Spleen (tissue), 11 donors: ENCODE results near the gene PTPRN2. TPM values are rescaled to one million over a fixed set of nuclear protein-coding genes. Genes with fewer than 3 reads are reported as not detected.

Experiments
- DNase-seq: peaks from one replicate; pipeline ENCODE4 v3.0.0-alpha.2; 2020
- H3K27ac ChIP-seq, 8 donors: fragments of 200-600 bp; sonication (generic) in 7 of 8; 1 replicate in 4 of 8; 2 replicates in 4 of 8; pipeline versions ENCODE4 v1.5.0 to v1.8.0; 2016 to 2021; ENCODE audit warnings: inconsistent platforms in 4 of 8, mild to moderate bottlenecking in 4 of 8, moderate library complexity in 1 of 8
- H3K27me3 ChIP-seq, 7 donors: fragments of 200-600 bp; sonication (generic) in 6 of 7; replicated peaks in 1 of 7; 1 replicate in 4 of 7; 2 replicates in 3 of 7; pipeline versions ENCODE4 v1.5.0 to v1.8.0; 2016 to 2021; ENCODE audit warnings: inconsistent platforms in 3 of 7, mild to moderate bottlenecking in 1 of 7
- H3K36me3 ChIP-seq, 6 donors: fragments of 200-600 bp; sonication (generic) in 5 of 6; 1 replicate in 4 of 6; 2 replicates in 2 of 6; pipeline versions ENCODE4 v1.5.0 to v1.8.0; 2016 to 2021; ENCODE audit warnings: inconsistent platforms in 2 of 6
- H3K4me1 ChIP-seq, 6 donors: fragments of 200-600 bp; sonication (generic) in 5 of 6; 1 replicate in 3 of 6; 2 replicates in 3 of 6; pipeline versions ENCODE4 v1.5.0 to v1.8.0; 2016 to 2021; ENCODE audit warnings: inconsistent platforms in 3 of 6
- H3K4me3 ChIP-seq, 8 donors: fragments of 200-600 bp; sonication (generic) in 7 of 8; 1 replicate in 4 of 8; 2 replicates in 4 of 8; pipeline versions ENCODE4 v1.5.0 to v1.8.0; 2016 to 2021; ENCODE audit warnings: inconsistent platforms in 4 of 8, mild to moderate bottlenecking in 4 of 8, moderate library complexity in 2 of 8
- H3K9me3 ChIP-seq, 8 donors: fragments of 200-600 bp; sonication (generic) in 7 of 8; 1 replicate in 4 of 8; 2 replicates in 4 of 8; pipeline versions ENCODE4 v1.5.0 to v1.8.0; 2016 to 2021; ENCODE audit warnings: inconsistent platforms in 4 of 8
- POLR2A ChIP-seq, 3 donors: fragments of 450-650 bp; IDR thresholded peaks; one replicate each; pipeline ENCODE4 v1.5.1; 2017; ENCODE audit warnings: antibody characterized with exemption in 3 of 3, mild to moderate bottlenecking in 1 of 3
- POLR2AphosphoS5 ChIP-seq, 3 donors: sonication (generic); formaldehyde crosslinking; IDR thresholded peaks; one replicate each; pipeline ENCODE4 v1.5.1; 2017; ENCODE audit warnings: antibody characterized with exemption in 3 of 3
- WGBS, 5 donors: extraction: QIAGEN DNeasy Blood & Tissue Kit in 3 of 5; methylation state at CpG; one replicate each; pipeline versions ENCODE4 v1.1.5 to v1.1.7; 2013 to 2018; 5-methylcytosine and 5-hydroxymethylcytosine counted together
- intact Hi-C: fragments of 100-400 bp; cut with DNase I; formaldehyde crosslinking; loops from one replicate; pipeline ENCODE4 v1.15.0; 2023; ENCODE audit warnings: low total_unique reads
- polyA plus RNA-seq, 3 donors: library from polyadenylated mRNA; stranded (reverse); fragments of 200-250 nt; gene quantifications; one replicate each; pipeline ENCODE4 v1.2.1, GENCODE V29; 2013
- total RNA-seq, 7 donors: library from RNA; depleted of rRNA in 3 of 7; stranded (reverse); fragments of >200 nt in 3 of 7; fragmentation: NEBNext Ultra II Directional in 4 of 7; extraction: Animal tissue kit (Norgen Biotek cat#: 25700) in 4 of 7; gene quantifications; one replicate each; pipeline versions ENCODE4 v1.1.0 to v1.2.1, GENCODE V29; 2016 to 2021
- TF ChIP-seq, protein P1 (sequence below), 11 experiments: fragments of 200-600 bp in 7 of 11; fragments of 450-650 bp in 4 of 11; sonication (generic) in 4 of 11; IDR thresholded peaks in 8 of 11; conservative IDR thresholded peaks in 3 of 11; 1 replicate in 7 of 11; 2 replicates in 4 of 11; pipeline versions ENCODE4 v1.4.0 to v1.8.0; 2016 to 2021; ENCODE audit warnings: antibody characterized with exemption in 11 of 11, inconsistent platforms in 4 of 11, mild to moderate bottlenecking in 1 of 11
- donor health status: healthy with polysubstance abuse.
- donor health status: DM: no; HTN: no; CAD: no; lungs with moderate emphysema.
- donor health status: DM: no; HTN: no; CAD: no.
- donor health status: Bipolar disorder and iron deficiency.
- donor health status: healthy.
- donor health status: DM: no; HTN: no; CAD: no.
- donor health status: DM: yes; HTN: yes; CAD: no.

Gene PTPRN2
- total and polyA plus RNA-seq, 10 donors = 7.0 to 22.8 (median 16.8) TPM

DNA sequence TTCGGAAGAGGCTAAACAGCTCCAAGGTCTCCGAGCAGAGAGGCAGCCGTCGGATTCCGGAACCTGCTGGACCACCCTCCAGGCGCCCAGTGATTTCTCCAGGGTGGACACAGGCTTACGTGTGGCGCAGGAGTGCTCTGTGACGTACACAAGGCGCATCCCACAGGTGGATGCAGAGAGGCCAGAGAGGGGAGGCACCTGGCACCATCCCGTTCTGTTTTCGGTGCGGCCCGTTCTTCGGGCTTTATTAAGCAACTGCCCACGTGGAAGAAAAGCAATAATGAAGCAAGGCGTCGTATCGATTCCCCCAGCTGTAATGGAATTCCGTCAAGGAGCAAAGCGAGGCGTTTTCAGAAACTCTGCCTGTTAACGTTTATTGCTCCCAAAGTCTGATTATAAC, 163.6 kb downstream of the PTPRN2 start:
- H3K36me3 ChIP-seq = no peaks in the 10 kb centered on the region
- H3K9me3 ChIP-seq = no peaks in the 10 kb centered on the region
- TF ChIP-seq POLR2A (IDR thresholded peaks at IDR 0.05) = no peak
- TF ChIP-seq, protein P1, sequence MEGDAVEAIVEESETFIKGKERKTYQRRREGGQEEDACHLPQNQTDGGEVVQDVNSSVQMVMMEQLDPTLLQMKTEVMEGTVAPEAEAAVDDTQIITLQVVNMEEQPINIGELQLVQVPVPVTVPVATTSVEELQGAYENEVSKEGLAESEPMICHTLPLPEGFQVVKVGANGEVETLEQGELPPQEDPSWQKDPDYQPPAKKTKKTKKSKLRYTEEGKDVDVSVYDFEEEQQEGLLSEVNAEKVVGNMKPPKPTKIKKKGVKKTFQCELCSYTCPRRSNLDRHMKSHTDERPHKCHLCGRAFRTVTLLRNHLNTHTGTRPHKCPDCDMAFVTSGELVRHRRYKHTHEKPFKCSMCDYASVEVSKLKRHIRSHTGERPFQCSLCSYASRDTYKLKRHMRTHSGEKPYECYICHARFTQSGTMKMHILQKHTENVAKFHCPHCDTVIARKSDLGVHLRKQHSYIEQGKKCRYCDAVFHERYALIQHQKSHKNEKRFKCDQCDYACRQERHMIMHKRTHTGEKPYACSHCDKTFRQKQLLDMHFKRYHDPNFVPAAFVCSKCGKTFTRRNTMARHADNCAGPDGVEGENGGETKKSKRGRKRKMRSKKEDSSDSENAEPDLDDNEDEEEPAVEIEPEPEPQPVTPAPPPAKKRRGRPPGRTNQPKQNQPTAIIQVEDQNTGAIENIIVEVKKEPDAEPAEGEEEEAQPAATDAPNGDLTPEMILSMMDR (IDR thresholded peaks at IDR 0.05 in 8 of 11, conservative IDR thresholded peaks at IDR 0.05 in 3 of 11) = no peak
- no peaks in the 10 kb centered on the region for H3K27me3 ChIP-seq
- WGBS, 5 donors = 89 to 96% (median 94%) methylated on average over 23 of the region's 23 CpGs
- intact Hi-C loops = no loop called here
- H3K4me3 ChIP-seq = no peak overlapping the region
- no peak for DNase-seq
- H3K27ac ChIP-seq = no peak overlapping the region
- H3K4me1 ChIP-seq = no peaks in the 10 kb centered on the region

DNA sequence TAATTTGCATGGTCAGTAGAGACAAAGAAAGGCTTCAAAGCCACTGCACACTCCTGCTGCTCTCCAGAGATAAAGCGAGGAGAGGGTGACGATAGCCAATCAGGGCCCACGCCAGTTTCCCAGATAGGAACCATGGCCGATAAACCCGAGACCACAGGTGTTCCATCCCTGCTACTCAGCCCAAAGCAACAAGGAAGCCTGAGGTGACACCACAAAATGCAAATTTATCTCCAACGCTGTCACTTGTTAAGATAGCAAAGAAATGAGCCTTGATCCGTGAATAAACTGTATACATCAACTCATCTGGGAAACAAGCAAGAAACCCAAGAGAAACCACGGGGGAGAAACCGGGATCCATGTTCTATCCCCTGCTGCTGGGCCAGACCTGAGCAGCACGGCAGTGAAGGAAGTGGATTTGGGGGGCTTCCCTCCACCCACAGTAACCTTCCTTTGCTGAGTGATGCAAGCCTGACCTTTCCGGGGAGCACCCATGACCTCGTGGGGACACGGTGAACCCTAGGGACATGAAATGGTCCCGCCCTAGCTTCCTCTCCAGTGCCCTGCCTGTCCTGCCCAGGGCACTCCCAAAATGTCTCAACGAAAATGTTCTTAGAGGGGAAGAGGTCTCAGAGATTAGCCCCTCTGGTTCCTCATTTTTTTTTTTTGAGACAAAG, 164.6 kb downstream of the PTPRN2 start:
- H3K4me3 ChIP-seq = no peak overlapping the region
- H3K4me1 ChIP-seq = no peaks in the 10 kb centered on the region
- no peak for TF ChIP-seq POLR2AphosphoS5 (IDR thresholded peaks at IDR 0.05)
- WGBS, 5 donors = 61 to 71% (median 62%) methylated on average over 15 of the region's 15 CpGs
- no peak for DNase-seq
- no peaks in the 10 kb centered on the region for H3K36me3 ChIP-seq
- H3K9me3 ChIP-seq = no peaks in the 10 kb centered on the region
- no peaks in the 10 kb centered on the region for H3K27me3 ChIP-seq
- no peak overlapping the region for H3K27ac ChIP-seq
- intact Hi-C loops = no loop called here

DNA sequence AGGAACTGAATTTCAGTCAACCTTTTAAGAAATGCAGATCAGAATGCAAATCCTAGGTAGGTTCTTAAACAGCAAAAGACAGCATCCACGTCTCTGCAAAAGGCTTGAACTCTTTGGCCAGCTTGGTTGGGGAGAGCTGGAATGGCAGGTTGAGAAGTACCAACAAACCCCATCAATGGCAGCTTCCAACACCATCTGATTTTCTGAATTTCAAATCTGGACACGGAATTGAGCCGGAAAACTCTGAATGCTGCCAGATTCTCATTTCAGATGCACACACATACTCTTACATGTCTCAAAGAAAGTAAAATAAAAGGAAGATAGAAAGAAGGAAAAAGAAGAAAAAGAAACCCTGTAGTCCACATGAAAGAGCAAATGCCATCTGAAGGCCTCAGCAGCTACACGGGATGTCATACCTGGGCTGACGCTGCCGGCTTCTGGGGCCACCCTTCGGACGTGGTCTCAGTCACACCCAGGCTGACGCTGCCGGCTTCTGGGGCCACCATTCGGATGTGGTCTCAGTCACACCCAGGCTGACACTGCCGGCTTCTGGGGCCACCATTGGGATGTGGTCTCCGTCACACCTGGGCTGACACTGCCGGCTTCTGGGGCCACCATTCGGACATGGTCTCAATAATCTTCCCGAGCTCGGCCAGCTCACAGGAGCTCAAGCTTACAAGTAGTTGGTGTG, 165.3 kb downstream of the PTPRN2 start:
- Histone ChIP-seq H3K4me3 (no peak overlapping the region), H3K27me3 (no peaks in the 10 kb centered on the region), H3K4me1 (no peaks in the 10 kb centered on the region), H3K36me3 (no peaks in the 10 kb centered on the region), H3K27ac (no peak overlapping the region), H3K9me3 (no peaks in the 10 kb centered on the region)
- no peak for DNase-seq
- WGBS, 5 donors = 84 to 95% (median 94%) methylated on average over 15 to 17 of the region's 17 CpGs
- TF ChIP-seq POLR2AphosphoS5 (IDR thresholded peaks at IDR 0.05) (no peak), POLR2A (IDR thresholded peaks at IDR 0.05) (no peak)
- TF ChIP-seq, protein P1 (IDR thresholded peaks at IDR 0.05 in 8 of 11, conservative IDR thresholded peaks at IDR 0.05 in 3 of 11) = no peak
- intact Hi-C loops = no loop called here

DNA sequence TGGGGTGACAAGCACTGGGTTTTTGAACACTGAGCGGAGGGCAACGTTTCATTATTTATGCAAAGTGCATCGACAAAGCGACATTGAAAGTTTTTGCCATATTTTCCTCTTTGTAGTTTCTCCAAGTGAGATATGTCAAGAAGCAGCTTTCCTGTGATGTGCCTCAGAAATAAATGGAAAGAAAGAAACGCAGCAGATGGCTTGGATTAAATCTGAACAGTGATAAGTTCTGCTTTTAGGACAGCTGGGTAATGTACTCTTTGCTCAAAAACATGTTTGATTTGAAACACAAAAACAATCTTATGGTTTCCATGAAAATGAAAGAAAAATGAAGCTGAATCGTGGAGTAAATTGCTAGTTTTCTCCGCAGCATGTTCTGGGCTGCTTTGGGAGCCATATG, 166.3 kb downstream of the PTPRN2 start:
- 67 to 79% (median 78%) methylated on average over 7 of the region's 7 CpGs for WGBS, 5 donors
- intact Hi-C loops = no loop called here
- no peaks in the 10 kb centered on the region for H3K27me3 ChIP-seq
- no peaks in the 10 kb centered on the region for H3K9me3 ChIP-seq
- H3K36me3 ChIP-seq = no peaks in the 10 kb centered on the region
- no peak overlapping the region for H3K27ac ChIP-seq
- no peak for DNase-seq
- no peaks in the 10 kb centered on the region for H3K4me1 ChIP-seq
- TF ChIP-seq POLR2AphosphoS5 (IDR thresholded peaks at IDR 0.05) (no peak), POLR2A (IDR thresholded peaks at IDR 0.05) (no peak)
- TF ChIP-seq, protein P1 (IDR thresholded peaks at IDR 0.05 in 8 of 11, conservative IDR thresholded peaks at IDR 0.05 in 3 of 11) = no peak
- no peak overlapping the region for H3K4me3 ChIP-seq
